Neural progenitor cell (in vitro differentiated cells): ENCODE data around the gene ADH4. TPM values are rescaled to one million over a fixed set of nuclear protein-coding genes. Genes with fewer than 3 reads are reported as not detected.

Source experiments
- DNase-seq: peaks from one replicate; pipeline ENCODE4 v3.0.0-alpha.2; 2016; ENCODE audit warnings: low spot score
- H2AFZ ChIP-seq: fragments of 200-600 bp; sonication (generic); replicated peaks from 2 replicates; pipeline ENCODE4 v1.6.1; 2016; ENCODE audit warnings: antibody characterized with exemption
- H3F3A ChIP-seq: fragments of 200-600 bp; sonication (generic); 2 replicates; pipeline ENCODE4 v1.6.1; 2016; ENCODE audit warnings: antibody characterized with exemption, low read depth
- H3K27ac ChIP-seq: fragments of 200-600 bp; sonication (generic); 2 replicates; pipeline ENCODE4 v1.5.1; 2016; ENCODE audit warnings: mild to moderate bottlenecking
- H3K27me3 ChIP-seq: fragments of 200-600 bp; sonication (generic); 2 replicates; pipeline ENCODE4 v1.6.1; 2016; ENCODE audit warnings: mild to moderate bottlenecking, moderate library complexity
- H3K36me3 ChIP-seq: fragments of 200-600 bp; sonication (generic); 2 replicates; pipeline ENCODE4 v1.5.1; 2016
- H3K4me1 ChIP-seq: fragments of 200-600 bp; sonication (generic); 2 replicates; pipeline ENCODE4 v1.6.1; 2016; ENCODE audit warnings: mixed run types
- H3K4me2 ChIP-seq: fragments of 200-600 bp; sonication (generic); 2 replicates; pipeline ENCODE4 v1.6.1; 2016
- H3K4me3 ChIP-seq: fragments of 200-600 bp; sonication (generic); 2 replicates; pipeline ENCODE4 v1.5.1; 2016
- H3K79me2 ChIP-seq: fragments of 200-600 bp; sonication (generic); 2 replicates; pipeline ENCODE4 v1.6.1; 2016; ENCODE audit warnings: low read depth
- H3K9ac ChIP-seq: fragments of 200-600 bp; sonication (generic); 2 replicates; pipeline ENCODE4 v1.6.1; 2016
- H3K9me3 ChIP-seq: fragments of 200-600 bp; sonication (generic); 2 replicates; pipeline ENCODE4 v1.5.1; 2016; ENCODE audit warnings: low read depth
- H4K20me1 ChIP-seq: fragments of 200-600 bp; sonication (generic); 2 replicates; pipeline ENCODE4 v1.6.1; 2016; ENCODE audit warnings: low read depth
- H3K27ac Mint-ChIP-seq: 3 replicates; pipeline ENCODE4 v1.8.0; 2021; ENCODE audit warnings: mixed read lengths
- H3K27me3 Mint-ChIP-seq: 2 replicates; pipeline ENCODE4 v1.8.0; 2022; ENCODE audit warnings: low read depth, mild to moderate bottlenecking, inconsistent platforms, moderate library complexity, mixed read lengths; ENCODE audit not compliant: insufficient read depth
- H3K36me3 Mint-ChIP-seq: 3 replicates; pipeline ENCODE4 v1.8.0; 2021; ENCODE audit warnings: mixed read lengths
- H3K4me1 Mint-ChIP-seq: 3 replicates; pipeline ENCODE4 v1.8.0; 2021; ENCODE audit warnings: mixed read lengths
- H3K4me3 Mint-ChIP-seq: 3 replicates; pipeline ENCODE4 v1.8.0; 2021; ENCODE audit warnings: mild to moderate bottlenecking, moderate library complexity, mixed read lengths
- H3K9me3 Mint-ChIP-seq: 3 replicates; pipeline ENCODE4 v1.8.0; 2020; ENCODE audit warnings: mixed read lengths
- CTCF ChIP-seq: fragments of 200-600 bp; sonication (generic); IDR thresholded peaks from 2 replicates; pipeline ENCODE4 v1.5.1; 2017; ENCODE audit warnings: antibody characterized with exemption, mild to moderate bottlenecking
- EZH2 ChIP-seq: fragments of 200-600 bp; sonication (generic); IDR thresholded peaks from 2 replicates; pipeline ENCODE4 v1.6.1; 2017; ENCODE audit warnings: antibody characterized with exemption, mild to moderate bottlenecking, moderate library complexity
- EZH2phosphoT487 ChIP-seq: fragments of 200-600 bp; sonication (generic); IDR thresholded peaks from 2 replicates; pipeline ENCODE4 v1.6.1; 2017; ENCODE audit warnings: antibody characterized with exemption
- total RNA-seq: library from RNA; depleted of rRNA; stranded (reverse); fragments of >200 nt; gene quantifications from 2 replicates; pipeline ENCODE4 v1.2.3, GENCODE V29; 2015; ENCODE audit warnings: low replicate concordance

Gene ADH4
- total RNA-seq, 1 donor from 2014 or later, result not detected

GRCh38 chr4:99156992-99157391 is 12.9 kb upstream of the ADH4 start:
- Histone ChIP-seq H3K27me3 (no peaks in the 10 kb centered on the region), H3K79me2 (no peaks in the 10 kb centered on the region), H3K27ac (no peak overlapping the region), H4K20me1 (no peaks in the 10 kb centered on the region), H3F3A (no peaks in the 10 kb centered on the region), H3K9ac (no peak overlapping the region), H3K9me3 (peaks cover under 1% of the 10 kb centered on the region), H3K4me3 (no peak overlapping the region), H2AFZ (no peak overlapping the region), H3K4me2 (no peak overlapping the region), H3K4me1 (no peaks in the 10 kb centered on the region), H3K36me3 (peaks cover 4% of the 10 kb centered on the region)
- peaks cover 2% of the 10 kb centered on the region for H3K9me3 Mint-ChIP-seq
- H3K27me3 Mint-ChIP-seq, result no peaks in the 10 kb centered on the region
- no peaks in the 10 kb centered on the region for H3K4me1 Mint-ChIP-seq
- no peak overlapping the region for H3K4me3 Mint-ChIP-seq
- TF ChIP-seq EZH2phosphoT487 (no peak), EZH2 (no peak), CTCF (no peak)
- DNase-seq, result no peak
- H3K36me3 Mint-ChIP-seq, result no peaks in the 10 kb centered on the region
- no peak overlapping the region for H3K27ac Mint-ChIP-seq

- Histone ChIP-seq H3K9ac (no peak overlapping the region), H3K9me3 (peaks cover 16% of the 10 kb centered on the region), H3K79me2 (no peaks in the 10 kb centered on the region), H2AFZ (no peak overlapping the region), H3K27me3 (no peaks in the 10 kb centered on the region), H4K20me1 (no peaks in the 10 kb centered on the region), H3F3A (no peaks in the 10 kb centered on the region), H3K4me2 (no peak overlapping the region), H3K4me3 (no peak overlapping the region), H3K27ac (no peak overlapping the region), H3K4me1 (no peaks in the 10 kb centered on the region), H3K36me3 (peaks cover 4% of the 10 kb centered on the region)
- Mint-ChIP-seq H3K27me3 (no peaks in the 10 kb centered on the region), H3K9me3 (peaks cover 12% of the 10 kb centered on the region), H3K36me3 (peaks cover 6% of the 10 kb centered on the region), H3K4me3 (no peak overlapping the region), H3K4me1 (no peaks in the 10 kb centered on the region), H3K27ac (no peak overlapping the region)
- DNase-seq, result no peak
- TF ChIP-seq EZH2phosphoT487 (no peak), EZH2 (no peak), CTCF (no peak)
Measured at GRCh38 chr4:99154658-99155342, 10.7 kb upstream of the ADH4 start.

GRCh38 chr4:99151995-99152394 is 7.9 kb upstream of the ADH4 start:
- Mint-ChIP-seq H3K9me3 (peaks cover 12% of the 10 kb centered on the region), H3K4me3 (no peak overlapping the region)

More at GRCh38 chr4:99151995-99152394, 7.9 kb upstream of the ADH4 start:
- peaks cover 16% of the 10 kb centered on the region for H3K9me3 ChIP-seq
- H3K79me2 ChIP-seq, result no peaks in the 10 kb centered on the region
- H3K4me2 ChIP-seq, result no peak overlapping the region
- H3K27me3 Mint-ChIP-seq, result peaks cover 2% of the 10 kb centered on the region
- peaks cover 4% of the 10 kb centered on the region for H3K36me3 ChIP-seq
- TF ChIP-seq EZH2phosphoT487 (no peak), CTCF (no peak), EZH2 (no peak)
- H4K20me1 ChIP-seq, result no peaks in the 10 kb centered on the region
- H3F3A ChIP-seq, result no peaks in the 10 kb centered on the region
- no peak overlapping the region for H3K9ac ChIP-seq
- H3K27me3 ChIP-seq, result no peaks in the 10 kb centered on the region
- H3K4me1 Mint-ChIP-seq, result no peaks in the 10 kb centered on the region
- H3K4me3 ChIP-seq, result no peak overlapping the region
- H3K27ac Mint-ChIP-seq, result no peak overlapping the region
- H2AFZ ChIP-seq, result no peak overlapping the region
- DNase-seq, result no peak
- H3K4me1 ChIP-seq, result no peaks in the 10 kb centered on the region
- no peak overlapping the region for H3K27ac ChIP-seq
- H3K36me3 Mint-ChIP-seq, result peaks cover 6% of the 10 kb centered on the region
